Liver (tissue), 9 donors: ENCODE results near the gene SEC22A. TPM values are rescaled to one million over a fixed set of nuclear protein-coding genes. Genes with fewer than 3 reads are reported as not detected.

Source experiments
- DNase-seq: peaks from one replicate; pipeline ENCODE4 v3.0.0-alpha.2; 2017; ENCODE audit warnings: low spot score
- H3K27ac ChIP-seq, 2 donors: one replicate each; pipeline ENCODE4 v1.7.0; 2013; ENCODE audit warnings: inconsistent platforms in 2 of 2, low read length in 2 of 2, control low read depth in 1 of 2, low read depth in 1 of 2, mild to moderate bottlenecking in 1 of 2
- H3K27me3 ChIP-seq, 4 donors: one replicate each; pipeline versions ENCODE4 v1.6.1 to v1.7.0; 2013; ENCODE audit warnings: low read length in 3 of 4, inconsistent platforms in 1 of 4, mild to moderate bottlenecking in 1 of 4, moderate library complexity in 1 of 4; ENCODE audit not compliant: control insufficient read depth in 4 of 4, insufficient read depth in 4 of 4
- H3K36me3 ChIP-seq, 4 donors: one replicate each; pipeline versions ENCODE4 v1.6.1 to v1.7.0; 2013; ENCODE audit warnings: low read length in 3 of 4, mild to moderate bottlenecking in 3 of 4, low read depth in 1 of 4, moderate library complexity in 1 of 4; ENCODE audit not compliant: control insufficient read depth in 4 of 4, insufficient read depth in 3 of 4
- H3K4me1 ChIP-seq, 4 donors: one replicate each; pipeline versions ENCODE4 v1.6.1 to v1.7.0; 2013; ENCODE audit warnings: low read length in 3 of 4, mild to moderate bottlenecking in 3 of 4, moderate library complexity in 1 of 4; ENCODE audit not compliant: control insufficient read depth in 4 of 4, insufficient read depth in 4 of 4
- H3K4me3 ChIP-seq, 3 donors: one replicate each; pipeline versions ENCODE4 v1.6.1 to v1.7.0; 2013; ENCODE audit warnings: low read length in 3 of 3, control low read depth in 1 of 3, low read depth in 1 of 3, mild to moderate bottlenecking in 1 of 3
- H3K9ac ChIP-seq, 2 donors: one replicate each; pipeline ENCODE4 v1.7.0; 2013; ENCODE audit warnings: low read length in 2 of 2, mild to moderate bottlenecking in 2 of 2, moderate library complexity in 2 of 2, control low read depth in 1 of 2, low read depth in 1 of 2
- H3K9me3 ChIP-seq, 4 donors: one replicate each; pipeline versions ENCODE4 v1.6.1 to v1.7.0; 2013; ENCODE audit warnings: low read length in 3 of 4; ENCODE audit not compliant: control insufficient read depth in 4 of 4
- ATF3 ChIP-seq: IDR thresholded peaks from 2 replicates; pipeline ENCODE4 v1.6.1; 2016; ENCODE audit warnings: antibody characterized with exemption
- CTCF ChIP-seq: fragments of 150-350 bp; IDR thresholded peaks from 2 replicates; pipeline ENCODE4 v1.5.1; 2017; ENCODE audit warnings: improper control_type of control experiment, low read depth, low read length; ENCODE audit not compliant: missing input control
- EGR1 ChIP-seq, 2 donors: IDR thresholded peaks; 2 replicates each; pipeline ENCODE4 v1.6.1; 2016 to 2018; ENCODE audit warnings: antibody characterized with exemption in 2 of 2, low read depth in 2 of 2
- FOXA2 ChIP-seq: IDR thresholded peaks from 2 replicates; pipeline ENCODE4 v1.6.1; 2016; ENCODE audit warnings: antibody characterized with exemption
- GABPA ChIP-seq, 2 donors: IDR thresholded peaks in 1 of 2; conservative IDR thresholded peaks in 1 of 2; 2 replicates each; pipeline ENCODE4 v1.6.1; 2016; ENCODE audit warnings: antibody characterized with exemption in 2 of 2, mild to moderate bottlenecking in 1 of 2, moderate library complexity in 1 of 2
- HNF4A ChIP-seq, 2 donors: conservative IDR thresholded peaks; 2 replicates each; pipeline ENCODE4 v1.6.1; 2016; ENCODE audit warnings: antibody characterized with exemption in 2 of 2, mild to moderate bottlenecking in 2 of 2
- HNF4G ChIP-seq: IDR thresholded peaks from 2 replicates; pipeline ENCODE4 v1.6.1; 2016; ENCODE audit warnings: antibody characterized with exemption
- JUND ChIP-seq, 2 donors: IDR thresholded peaks; 2 replicates each; pipeline ENCODE4 v1.6.1; 2016; ENCODE audit warnings: antibody characterized with exemption in 2 of 2
- MAX ChIP-seq: IDR thresholded peaks from 2 replicates; pipeline ENCODE4 v1.6.1; 2016; ENCODE audit warnings: antibody characterized with exemption
- NR2F2 ChIP-seq: IDR thresholded peaks from 2 replicates; pipeline ENCODE4 v1.6.1; 2016; ENCODE audit warnings: antibody characterized with exemption
- RAD21 ChIP-seq, 2 donors: IDR thresholded peaks; 2 replicates each; pipeline ENCODE4 v1.6.1; 2016; ENCODE audit warnings: antibody characterized with exemption in 2 of 2, mild to moderate bottlenecking in 2 of 2
- REST ChIP-seq: IDR thresholded peaks from 2 replicates; pipeline ENCODE4 v1.6.1; 2016; ENCODE audit warnings: antibody characterized with exemption, mild to moderate bottlenecking
- RXRA ChIP-seq, 2 donors: IDR thresholded peaks; 2 replicates each; pipeline ENCODE4 v1.6.1; 2017 to 2018; ENCODE audit warnings: antibody characterized with exemption in 2 of 2, mild to moderate bottlenecking in 1 of 2
- SP1 ChIP-seq: IDR thresholded peaks from 2 replicates; pipeline ENCODE4 v1.6.1; 2018; ENCODE audit warnings: antibody characterized with exemption, mild to moderate bottlenecking
- TAF1 ChIP-seq: conservative IDR thresholded peaks from 2 replicates; pipeline ENCODE4 v1.6.1; 2016; ENCODE audit warnings: antibody characterized with exemption, mild to moderate bottlenecking
- YY1 ChIP-seq: IDR thresholded peaks from 2 replicates; pipeline ENCODE4 v1.6.1; 2016; ENCODE audit warnings: antibody characterized with exemption, mild to moderate bottlenecking
- WGBS: extraction: QIAGEN DNeasy Blood & Tissue Kit; methylation state at CpG from one replicate; pipeline ENCODE4 v1.1.7; 2013; 5-methylcytosine and 5-hydroxymethylcytosine counted together
- polyA plus RNA-seq, 2 donors: library from polyadenylated mRNA; stranded (reverse) in 1 of 2; unstranded in 1 of 2; fragments of 200-250 nt in 1 of 2; fragments of >200 nt in 1 of 2; fragmentation: Nextera tagmentation in 1 of 2; extraction: Ambion mirVana in 1 of 2; gene quantifications; one replicate each; pipeline versions ENCODE4 v1.2.1 to v1.2.3, GENCODE V29; 2013 to 2015
- total RNA-seq, 2 donors: library from RNA; depleted of rRNA; stranded (reverse); fragments of >200 nt; gene quantifications; one replicate each; pipeline ENCODE4 v1.2.3, GENCODE V29; 2014
- donor health status: healthy.
- donor health status: healthy.
- donor health status: healthy.
- donor health status: healthy.
- donor health status: healthy.

The SEC22A gene
- total and polyA plus RNA-seq, 4 donors: 9.7 to 21.7 (median 16.1) TPM

GRCh38 chr3:123312331-123313265 lies 110.9 kb downstream of the SEC22A start:
- WGBS: 82% methylated on average over 16 of the region's 16 CpGs
- H3K9ac ChIP-seq: no peak overlapping the region
- H3K9me3 ChIP-seq: no peaks in the 10 kb centered on the region
- no peak overlapping the region for H3K4me3 ChIP-seq
- no peak for DNase-seq
- H3K27ac ChIP-seq: no peak overlapping the region
- H3K27me3 ChIP-seq: no peaks in the 10 kb centered on the region
- H3K36me3 ChIP-seq: no peaks in the 10 kb centered on the region
- TF ChIP-seq HNF4A (conservative IDR thresholded peaks at IDR 0.05) (peak; percentile 57 to 59), ATF3 (peak; percentile 42), RXRA (IDR thresholded peaks at IDR 0.05) (peak in 1 of 2 donors; percentile 24), NR2F2 (no peak)
- peaks cover 0 to 3% (median 0%) of the 10 kb centered on the region in 4 donors for H3K4me1 ChIP-seq

- Histone ChIP-seq H3K4me3 (no peak overlapping the region), H3K27me3 (no peaks in the 10 kb centered on the region), H3K4me1 (peaks cover 0 to 3% (median 0%) of the 10 kb centered on the region in 4 donors), H3K36me3 (no peaks in the 10 kb centered on the region), H3K9ac (no peak overlapping the region), H3K9me3 (no peaks in the 10 kb centered on the region), H3K27ac (no peak overlapping the region)
- TF ChIP-seq CTCF (no peak), RXRA (IDR thresholded peaks at IDR 0.05) (no peak), GABPA (IDR thresholded peaks at IDR 0.05 in 1 of 2, conservative IDR thresholded peaks at IDR 0.05 in 1 of 2) (no peak), NR2F2 (no peak), HNF4G (no peak), RAD21 (IDR thresholded peaks at IDR 0.05) (no peak), EGR1 (IDR thresholded peaks at IDR 0.05; ENCODE audit: low read depth in 2 of 2) (no peak)
- 78% methylated on average over 5 of the region's 5 CpGs for WGBS
- DNase-seq: no peak
These were observed 112.1 kb downstream of the SEC22A start for GRCh38 chr3:123313889-123314288.

GRCh38 chr3:123314359-123315270 lies 112.9 kb downstream of the SEC22A start:
- H3K27ac ChIP-seq: no peak overlapping the region
- no peaks in the 10 kb centered on the region for H3K9me3 ChIP-seq
- H3K4me3 ChIP-seq: no peak overlapping the region
- WGBS: 73% methylated on average over 14 of the region's 14 CpGs
- no peak for DNase-seq
- H3K27me3 ChIP-seq: no peaks in the 10 kb centered on the region
- no peaks in the 10 kb centered on the region for H3K36me3 ChIP-seq
- H3K9ac ChIP-seq: no peak overlapping the region
- H3K4me1 ChIP-seq: peaks cover 0 to 3% (median 0%) of the 10 kb centered on the region in 4 donors
- TF ChIP-seq YY1: no peak
- TF ChIP-seq JUND (IDR thresholded peaks at IDR 0.05): no peak
- TF ChIP-seq CTCF: no peak
- TF ChIP-seq TAF1: no peak
- TF ChIP-seq MAX: no peak
- TF ChIP-seq GABPA (IDR thresholded peaks at IDR 0.05 in 1 of 2, conservative IDR thresholded peaks at IDR 0.05 in 1 of 2): no peak
- TF ChIP-seq NR2F2: no peak
- TF ChIP-seq EGR1 (IDR thresholded peaks at IDR 0.05; ENCODE audit: low read depth in 2 of 2): no peak
- TF ChIP-seq HNF4G: no peak
- no peak for TF ChIP-seq FOXA2
- TF ChIP-seq REST: no peak
- TF ChIP-seq SP1: no peak
